H1 (cell line): ENCODE results near the gene CLDN6. TPM values are rescaled to one million over a fixed set of nuclear protein-coding genes. Genes with fewer than 3 reads are reported as not detected.

ENCODE experiments used
- BCL11A ChIP-seq, 2 experiments: IDR thresholded peaks; one replicate each; pipeline ENCODE4 v1.6.1; 2011; ENCODE audit warnings: low read depth in 2 of 2, low read length in 2 of 2, mild to moderate bottlenecking in 2 of 2
- EGR1 ChIP-seq: IDR thresholded peaks from 2 replicates; pipeline ENCODE4 v1.6.1; 2011; ENCODE audit warnings: low read depth, low read length, borderline replicate concordance
- EZH2 ChIP-seq: fragments of 200-600 bp; sonication (generic); IDR thresholded peaks from 2 replicates; pipeline ENCODE4 v1.7.1; 2012; ENCODE audit warnings: low read depth, mild to moderate bottlenecking, moderate library complexity, low read length, inconsistent platforms; ENCODE audit not compliant: severe bottlenecking
- FOSL1 ChIP-seq: IDR thresholded peaks from 2 replicates; pipeline ENCODE4 v1.6.1; 2011; ENCODE audit warnings: mild to moderate bottlenecking, low read depth, low read length, moderate library complexity; ENCODE audit not compliant: insufficient read depth
- GTF2F1 ChIP-seq: IDR thresholded peaks from 2 replicates; pipeline ENCODE4 v1.6.1; 2012; ENCODE audit warnings: low read depth, low read length, improper control_type of control experiment, borderline replicate concordance
- JUND ChIP-seq: IDR thresholded peaks from 2 replicates; pipeline ENCODE4 v1.6.1; 2011; ENCODE audit warnings: mild to moderate bottlenecking, improper control_type of control experiment, low read length
- NANOG ChIP-seq: IDR thresholded peaks from 2 replicates; pipeline ENCODE4 v1.6.1; 2011; ENCODE audit warnings: low read length, low read depth, mild to moderate bottlenecking, inconsistent platforms; ENCODE audit not compliant: insufficient read depth, poor library complexity, severe bottlenecking
- PHF8 ChIP-seq: fragments of 200-600 bp; sonication (generic); conservative IDR thresholded peaks from 2 replicates; pipeline ENCODE4 v1.7.1; 2012; ENCODE audit warnings: low read depth, mild to moderate bottlenecking, inconsistent platforms, low read length, moderate library complexity
- POLR2AphosphoS5 ChIP-seq: IDR thresholded peaks from 2 replicates; pipeline ENCODE4 v1.6.1; 2011; ENCODE audit warnings: low read depth, low read length
- RXRA ChIP-seq: IDR thresholded peaks from 2 replicates; pipeline ENCODE4 v1.6.1; 2011; ENCODE audit warnings: low read depth, mild to moderate bottlenecking, low read length, moderate library complexity; ENCODE audit not compliant: insufficient read depth
- SP1 ChIP-seq: IDR thresholded peaks from 2 replicates; pipeline ENCODE4 v1.6.1; 2011; ENCODE audit warnings: low read depth, low read length
- polyA plus RNA-seq, 7 experiments: library from polyadenylated mRNA; depleted of rRNA in 3 of 7; stranded (reverse) in 5 of 7; unstranded in 2 of 7; fragments of >200 nt in 5 of 7; fragments of 200-250 nt in 2 of 7; gene quantifications; 1 replicate in 5 of 7; 2 replicates in 1 of 7; 4 replicates in 1 of 7; pipeline versions ENCODE4 v1.2.1 to v1.2.3, GENCODE V29; 2011 to 2013; ENCODE audit warnings: missing spikeins in 2 of 7, mixed read lengths in 2 of 7
- total RNA-seq: library from RNA; stranded (reverse); fragmentation: NEBNext Ultra II Directional; extraction: Animal tissue kit (Norgen Biotek cat#: 25700); gene quantifications from 2 replicates; pipeline ENCODE4 v1.2.1, GENCODE V29; 2021
- TF ChIP-seq, protein P1 (sequence below): IDR thresholded peaks from 2 replicates; pipeline ENCODE4 v1.6.1; 2011; ENCODE audit warnings: low read length, improper control_type of control experiment
- TF ChIP-seq, protein P2 (sequence below): IDR thresholded peaks from 2 replicates; pipeline ENCODE4 v1.6.1; 2012; ENCODE audit warnings: low read length, inconsistent platforms
- TF ChIP-seq, protein P3 (sequence below), 3 experiments: IDR thresholded peaks; 1 replicate in 2 of 3; 2 replicates in 1 of 3; pipeline versions ENCODE4 v1.5.1 to v1.6.1; 2011; ENCODE audit warnings: low read length in 3 of 3, mild to moderate bottlenecking in 3 of 3, inconsistent platforms in 2 of 3, low read depth in 1 of 3, moderate library complexity in 1 of 3; ENCODE audit not compliant: insufficient read depth in 1 of 3; ENCODE audit errors: control extremely low read depth in 1 of 3

The CLDN6 gene
- total and polyA plus RNA-seq, 2 of the 8 experiments (the other 6 are each of a cell fraction or from before 2014, with no cell fraction given) = 747 to 1,115 TPM

DNA sequence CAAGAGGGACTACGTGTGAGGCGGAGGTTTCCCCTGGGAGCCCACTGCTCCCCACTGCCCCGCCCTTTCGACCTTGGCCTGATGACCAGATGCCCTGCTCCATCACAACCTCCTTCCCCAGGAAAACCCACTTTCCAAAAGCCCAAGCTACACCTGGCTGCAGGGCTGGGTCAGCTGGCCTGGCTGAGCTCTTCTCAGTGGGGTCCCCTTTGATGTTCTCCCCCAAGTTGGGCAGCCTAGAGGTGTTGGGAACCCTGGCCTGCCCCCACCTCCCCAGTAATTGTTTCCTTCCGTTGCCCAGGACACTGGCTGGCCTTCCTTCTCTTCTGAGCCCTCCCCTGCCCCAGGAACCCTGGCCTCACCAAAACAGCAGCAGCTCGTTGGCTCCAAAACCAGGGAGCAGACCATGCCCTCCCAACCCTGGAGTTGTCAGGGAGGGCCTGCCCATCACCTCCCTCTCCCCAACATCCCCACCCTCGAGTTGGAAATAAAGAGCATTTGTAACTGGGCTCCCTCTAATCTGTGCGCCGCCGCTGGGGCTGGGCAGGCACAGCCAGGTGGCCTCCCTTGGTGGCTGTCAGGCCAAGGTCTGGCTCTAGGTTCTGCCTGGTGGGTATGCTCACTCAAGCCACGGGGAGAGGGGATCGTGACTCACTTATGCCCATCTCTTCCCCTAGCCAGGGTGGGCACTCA, 3.8 kb downstream of the CLDN6 start (continued):
- TF ChIP-seq, protein P1, sequence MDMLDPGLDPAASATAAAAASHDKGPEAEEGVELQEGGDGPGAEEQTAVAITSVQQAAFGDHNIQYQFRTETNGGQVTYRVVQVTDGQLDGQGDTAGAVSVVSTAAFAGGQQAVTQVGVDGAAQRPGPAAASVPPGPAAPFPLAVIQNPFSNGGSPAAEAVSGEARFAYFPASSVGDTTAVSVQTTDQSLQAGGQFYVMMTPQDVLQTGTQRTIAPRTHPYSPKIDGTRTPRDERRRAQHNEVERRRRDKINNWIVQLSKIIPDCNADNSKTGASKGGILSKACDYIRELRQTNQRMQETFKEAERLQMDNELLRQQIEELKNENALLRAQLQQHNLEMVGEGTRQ = peak; percentile 30; the same call in 1 of the 2 replicates
- TF ChIP-seq, protein P2, sequence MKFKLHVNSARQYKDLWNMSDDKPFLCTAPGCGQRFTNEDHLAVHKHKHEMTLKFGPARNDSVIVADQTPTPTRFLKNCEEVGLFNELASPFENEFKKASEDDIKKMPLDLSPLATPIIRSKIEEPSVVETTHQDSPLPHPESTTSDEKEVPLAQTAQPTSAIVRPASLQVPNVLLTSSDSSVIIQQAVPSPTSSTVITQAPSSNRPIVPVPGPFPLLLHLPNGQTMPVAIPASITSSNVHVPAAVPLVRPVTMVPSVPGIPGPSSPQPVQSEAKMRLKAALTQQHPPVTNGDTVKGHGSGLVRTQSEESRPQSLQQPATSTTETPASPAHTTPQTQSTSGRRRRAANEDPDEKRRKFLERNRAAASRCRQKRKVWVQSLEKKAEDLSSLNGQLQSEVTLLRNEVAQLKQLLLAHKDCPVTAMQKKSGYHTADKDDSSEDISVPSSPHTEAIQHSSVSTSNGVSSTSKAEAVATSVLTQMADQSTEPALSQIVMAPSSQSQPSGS = peak; percentile 73; the same call in 1 of the 2 replicates
- TF ChIP-seq, protein P3, sequence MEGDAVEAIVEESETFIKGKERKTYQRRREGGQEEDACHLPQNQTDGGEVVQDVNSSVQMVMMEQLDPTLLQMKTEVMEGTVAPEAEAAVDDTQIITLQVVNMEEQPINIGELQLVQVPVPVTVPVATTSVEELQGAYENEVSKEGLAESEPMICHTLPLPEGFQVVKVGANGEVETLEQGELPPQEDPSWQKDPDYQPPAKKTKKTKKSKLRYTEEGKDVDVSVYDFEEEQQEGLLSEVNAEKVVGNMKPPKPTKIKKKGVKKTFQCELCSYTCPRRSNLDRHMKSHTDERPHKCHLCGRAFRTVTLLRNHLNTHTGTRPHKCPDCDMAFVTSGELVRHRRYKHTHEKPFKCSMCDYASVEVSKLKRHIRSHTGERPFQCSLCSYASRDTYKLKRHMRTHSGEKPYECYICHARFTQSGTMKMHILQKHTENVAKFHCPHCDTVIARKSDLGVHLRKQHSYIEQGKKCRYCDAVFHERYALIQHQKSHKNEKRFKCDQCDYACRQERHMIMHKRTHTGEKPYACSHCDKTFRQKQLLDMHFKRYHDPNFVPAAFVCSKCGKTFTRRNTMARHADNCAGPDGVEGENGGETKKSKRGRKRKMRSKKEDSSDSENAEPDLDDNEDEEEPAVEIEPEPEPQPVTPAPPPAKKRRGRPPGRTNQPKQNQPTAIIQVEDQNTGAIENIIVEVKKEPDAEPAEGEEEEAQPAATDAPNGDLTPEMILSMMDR (IDR thresholded peaks at IDR 0.05; ENCODE audit: control extremely low read depth in 1 of 3, insufficient read depth in 1 of 3, low read depth in 1 of 3, low read length in 3 of 3) = no peak
- no peak for TF ChIP-seq PHF8
- no peak for TF ChIP-seq NANOG
- TF ChIP-seq RXRA = no peak
- no peak for TF ChIP-seq SP1
- TF ChIP-seq EGR1 = no peak
- no peak for TF ChIP-seq EZH2
- no peak for TF ChIP-seq JUND
- TF ChIP-seq BCL11A (IDR thresholded peaks at IDR 0.05; ENCODE audit: low read depth in 2 of 2, low read length in 2 of 2) = no peak
- TF ChIP-seq GTF2F1 = no peak
- peak; percentile 72; the same call in 1 of the 2 replicates for TF ChIP-seq POLR2AphosphoS5
- TF ChIP-seq FOSL1 = no peak
